ENCODE results near the gene ISM1.
"Not testable (repeated sequence)": the region's sequence is repeated elsewhere in the genome, so short reads cannot be mapped to it uniquely, and the experiment has no call there.

The ISM1 gene

GRCh38 chr20:13231031-13231752 lies 10.1 kb downstream of the ISM1 start:
- peak; percentile 60 for DNase-seq (ENCODE audit: low spot score)
- H3K9me3 Mint-ChIP-seq: peaks cover 11% of the 10 kb centered on the region
- H3K27me3 Mint-ChIP-seq (ENCODE audit: low read depth): peaks cover 3% of the 10 kb centered on the region
- H3K4me3 Mint-ChIP-seq: peak overlapping the region; percentile 65
- peaks cover 11% of the 10 kb centered on the region for H3K36me3 Mint-ChIP-seq (ENCODE audit: low read depth)
- H3K27ac Mint-ChIP-seq: peak overlapping the region; percentile 98
- peaks cover 38% of the 10 kb centered on the region for H3K4me1 Mint-ChIP-seq (ENCODE audit: low read depth)

- Mint-ChIP-seq H3K4me1 (ENCODE audit: low read depth) (peaks cover 36% of the 10 kb centered on the region), H3K27ac (no peak overlapping the region), H3K36me3 (ENCODE audit: low read depth) (peaks cover 7% of the 10 kb centered on the region), H3K9me3 (peaks cover 4% of the 10 kb centered on the region), H3K4me3 (no peak overlapping the region), H3K27me3 (ENCODE audit: low read depth) (no peaks in the 10 kb centered on the region)
- DNase-seq (ENCODE audit: low spot score): no peak
These were observed 11.9 kb downstream of the ISM1 start for GRCh38 chr20:13232999-13233398.

GRCh38 chr20:13234961-13235360 lies 13.9 kb downstream of the ISM1 start:
- no peak overlapping the region for H3K27ac Mint-ChIP-seq
- H3K9me3 Mint-ChIP-seq: no peaks in the 10 kb centered on the region
- no peaks in the 10 kb centered on the region for H3K27me3 Mint-ChIP-seq (ENCODE audit: low read depth)
- H3K4me3 Mint-ChIP-seq: no peak overlapping the region
- DNase-seq (ENCODE audit: low spot score): no peak
- peaks cover 19% of the 10 kb centered on the region for H3K4me1 Mint-ChIP-seq (ENCODE audit: low read depth)
- H3K36me3 Mint-ChIP-seq (ENCODE audit: low read depth): peaks cover 4% of the 10 kb centered on the region

GRCh38 chr20:13236360-13236759 lies 15.3 kb downstream of the ISM1 start:
- not testable (repeated sequence) for H3K4me1 Mint-ChIP-seq (ENCODE audit: low read depth); H3K27me3 Mint-ChIP-seq (ENCODE audit: low read depth); H3K9me3 Mint-ChIP-seq; DNase-seq (ENCODE audit: low spot score); H3K27ac Mint-ChIP-seq; H3K36me3 Mint-ChIP-seq (ENCODE audit: low read depth); H3K4me3 Mint-ChIP-seq

- Mint-ChIP-seq H3K9me3 (no peaks in the 10 kb centered on the region), H3K4me1 (ENCODE audit: low read depth) (no peaks in the 10 kb centered on the region), H3K27me3 (ENCODE audit: low read depth) (no peaks in the 10 kb centered on the region), H3K4me3 (no peak overlapping the region), H3K27ac (no peak overlapping the region), H3K36me3 (ENCODE audit: low read depth) (peaks cover 4% of the 10 kb centered on the region)
- DNase-seq (ENCODE audit: low spot score): no peak
These were observed 16.1 kb downstream of the ISM1 start for GRCh38 chr20:13236990-13237720.

- Mint-ChIP-seq H3K4me3 (no peak overlapping the region), H3K36me3 (ENCODE audit: low read depth) (peaks cover 3% of the 10 kb centered on the region), H3K27ac (no peak overlapping the region), H3K9me3 (no peaks in the 10 kb centered on the region), H3K27me3 (ENCODE audit: low read depth) (no peaks in the 10 kb centered on the region), H3K4me1 (ENCODE audit: low read depth) (no peaks in the 10 kb centered on the region)
- no peak for DNase-seq (ENCODE audit: low spot score)
These were observed 17.1 kb downstream of the ISM1 start for GRCh38 chr20:13238001-13238653.

GRCh38 chr20:13243826-13244376 lies 22.8 kb downstream of the ISM1 start:
- Mint-ChIP-seq H3K4me3 (no peak overlapping the region), H3K27me3 (ENCODE audit: low read depth) (no peaks in the 10 kb centered on the region), H3K9me3 (no peaks in the 10 kb centered on the region), H3K4me1 (ENCODE audit: low read depth) (peaks cover 26% of the 10 kb centered on the region), H3K36me3 (ENCODE audit: low read depth) (no peaks in the 10 kb centered on the region), H3K27ac (no peak overlapping the region)
- DNase-seq (ENCODE audit: low spot score): no peak

GRCh38 chr20:13245250-13245723 lies 24.2 kb downstream of the ISM1 start:
- H3K4me3 Mint-ChIP-seq: no peak overlapping the region
- no peak for DNase-seq (ENCODE audit: low spot score)
- peaks cover 27% of the 10 kb centered on the region for H3K4me1 Mint-ChIP-seq (ENCODE audit: low read depth)
- H3K36me3 Mint-ChIP-seq (ENCODE audit: low read depth): no peaks in the 10 kb centered on the region
- no peaks in the 10 kb centered on the region for H3K27me3 Mint-ChIP-seq (ENCODE audit: low read depth)
- no peaks in the 10 kb centered on the region for H3K9me3 Mint-ChIP-seq
- H3K27ac Mint-ChIP-seq: no peak overlapping the region

GRCh38 chr20:13249118-13249797 lies 28.2 kb downstream of the ISM1 start:
- Mint-ChIP-seq H3K4me1 (ENCODE audit: low read depth) (peaks cover 31% of the 10 kb centered on the region), H3K27ac (peak overlapping the region; percentile 99), H3K27me3 (ENCODE audit: low read depth) (no peaks in the 10 kb centered on the region), H3K36me3 (ENCODE audit: low read depth) (peaks cover 3% of the 10 kb centered on the region), H3K9me3 (no peaks in the 10 kb centered on the region), H3K4me3 (no peak overlapping the region)
- DNase-seq (ENCODE audit: low spot score): no peak

- H3K4me1 Mint-ChIP-seq (ENCODE audit: low read depth): peaks cover 31% of the 10 kb centered on the region
- no peak overlapping the region for H3K27ac Mint-ChIP-seq
- no peak overlapping the region for H3K4me3 Mint-ChIP-seq
These were observed 28.7 kb downstream of the ISM1 start for GRCh38 chr20:13249798-13250170.

GRCh38 chr20:13250251-13250650 lies 29.2 kb downstream of the ISM1 start:
- DNase-seq (ENCODE audit: low spot score): no peak
- Mint-ChIP-seq H3K4me1 (ENCODE audit: low read depth) (peaks cover 31% of the 10 kb centered on the region), H3K27me3 (ENCODE audit: low read depth) (no peaks in the 10 kb centered on the region), H3K9me3 (no peaks in the 10 kb centered on the region), H3K27ac (no peak overlapping the region), H3K36me3 (ENCODE audit: low read depth) (peaks cover 3% of the 10 kb centered on the region), H3K4me3 (no peak overlapping the region)

More at GRCh38 chr20:13249798-13250170, 28.7 kb downstream of the ISM1 start:
- H3K36me3 Mint-ChIP-seq (ENCODE audit: low read depth): peaks cover 3% of the 10 kb centered on the region
- H3K9me3 Mint-ChIP-seq: no peaks in the 10 kb centered on the region
- no peak for DNase-seq (ENCODE audit: low spot score)
- no peaks in the 10 kb centered on the region for H3K27me3 Mint-ChIP-seq (ENCODE audit: low read depth)

- H3K4me3 Mint-ChIP-seq: no peak overlapping the region
- DNase-seq (ENCODE audit: low spot score): no peak
- no peak overlapping the region for H3K27ac Mint-ChIP-seq
- H3K36me3 Mint-ChIP-seq (ENCODE audit: low read depth): peaks cover 3% of the 10 kb centered on the region
- peaks cover 27% of the 10 kb centered on the region for H3K4me1 Mint-ChIP-seq (ENCODE audit: low read depth)
- no peaks in the 10 kb centered on the region for H3K9me3 Mint-ChIP-seq
- no peaks in the 10 kb centered on the region for H3K27me3 Mint-ChIP-seq (ENCODE audit: low read depth)
These were observed 30.2 kb downstream of the ISM1 start for GRCh38 chr20:13251106-13251903.

GRCh38 chr20:13251904-13252297 lies 30.8 kb downstream of the ISM1 start:
- Mint-ChIP-seq H3K36me3 (ENCODE audit: low read depth) (peaks cover 3% of the 10 kb centered on the region), H3K27ac (no peak overlapping the region), H3K4me3 (no peak overlapping the region), H3K9me3 (no peaks in the 10 kb centered on the region), H3K27me3 (ENCODE audit: low read depth) (no peaks in the 10 kb centered on the region), H3K4me1 (ENCODE audit: low read depth) (peaks cover 24% of the 10 kb centered on the region)
- DNase-seq (ENCODE audit: low spot score): no peak
